Ovary (tissue), 3 donors: Measurements from ENCODE around the gene HS3ST6.

Experiments
- CTCF ChIP-seq, 3 donors: fragments of 450-650 bp in 2 of 3; fragments of 200-600 bp in 1 of 3; IDR thresholded peaks; one replicate each; pipeline versions ENCODE4 v1.5.1 to v1.8.0; 2016 to 2022; ENCODE audit warnings: antibody characterized with exemption in 3 of 3, mild to moderate bottlenecking in 1 of 3
- POLR2A ChIP-seq: fragments of 450-650 bp; IDR thresholded peaks from one replicate; pipeline ENCODE4 v1.6.1; 2017; ENCODE audit warnings: antibody characterized with exemption, mild to moderate bottlenecking, moderate library complexity
- donor health status: DM: no; HTN: no; CAD: no.

GRCh38 chr16:1942810-1943726, 24.9 kb upstream of the HS3ST6 start, which contains the start of gene MSRB1:
- TF ChIP-seq CTCF (IDR thresholded peaks at IDR 0.05) (no peak), POLR2A (peak; percentile 84)
